Natural killer cell (primary cell): Measurements from ENCODE around the gene INSC. TPM values are rescaled to one million over a fixed set of nuclear protein-coding genes. Genes with fewer than 3 reads are reported as not detected.

Source experiments
- ATAC-seq, 3 donors: fragments of 150-1000 bp in 2 of 3; fragments of 200-7000 bp in 1 of 3; cut with Tn5 transposase; 1 replicate in 1 of 3; 2 replicates in 2 of 3; pipeline ENCODE4 v1.10.0; 2021; ENCODE audit warnings: mild to moderate bottlenecking in 2 of 3, moderate library complexity in 2 of 3
- DNase-seq, 2 donors: peaks; one replicate each; pipeline versions ENCODE4 v3.0.0 to v3.0.0-alpha.2; 2013 to 2021; ENCODE audit warnings: mixed read lengths in 1 of 2
- H3K27ac ChIP-seq: one replicate; pipeline ENCODE4 v1.5.1; 2013; ENCODE audit warnings: mild to moderate bottlenecking, low read length
- H3K27me3 ChIP-seq: one replicate; pipeline ENCODE4 v1.6.1; 2013; ENCODE audit warnings: low read length; ENCODE audit not compliant: control insufficient read depth, insufficient read depth
- H3K36me3 ChIP-seq: one replicate; pipeline ENCODE4 v1.6.1; 2013; ENCODE audit warnings: low read length; ENCODE audit not compliant: control insufficient read depth, insufficient read depth
- H3K4me1 ChIP-seq: one replicate; pipeline ENCODE4 v1.6.1; 2013; ENCODE audit warnings: low read length; ENCODE audit not compliant: control insufficient read depth, insufficient read depth
- H3K4me3 ChIP-seq: one replicate; pipeline ENCODE4 v1.5.1; 2013; ENCODE audit warnings: low read length
- H3K9me3 ChIP-seq: one replicate; pipeline ENCODE4 v1.6.1; 2013; ENCODE audit warnings: low read length; ENCODE audit not compliant: control insufficient read depth, insufficient read depth
- H3K27ac Mint-ChIP-seq, 2 donors: one replicate each; pipeline ENCODE4 v1.8.0; 2022; ENCODE audit warnings: mild to moderate bottlenecking in 2 of 2, mixed read lengths in 2 of 2, moderate library complexity in 1 of 2
- H3K27me3 Mint-ChIP-seq, 2 donors: one replicate each; pipeline ENCODE4 v1.8.0; 2022; ENCODE audit warnings: low read depth in 2 of 2, mixed read lengths in 2 of 2
- H3K36me3 Mint-ChIP-seq: one replicate; pipeline ENCODE4 v1.8.0; 2022; ENCODE audit warnings: mixed read lengths
- H3K4me1 Mint-ChIP-seq, 2 donors: one replicate each; pipeline ENCODE4 v1.8.0; 2022; ENCODE audit warnings: mixed read lengths in 2 of 2
- H3K4me3 Mint-ChIP-seq: one replicate; pipeline ENCODE4 v1.8.0; 2022; ENCODE audit warnings: mild to moderate bottlenecking, moderate library complexity, mixed read lengths
- H3K9me3 Mint-ChIP-seq, 2 donors: one replicate each; pipeline ENCODE4 v1.8.0; 2022; ENCODE audit warnings: mixed read lengths in 2 of 2
- WGBS: methylation state at CpG from one replicate; pipeline ENCODE4 v1.1.7; 2013; ENCODE audit warnings: missing lambda C conversion rate; ENCODE audit not compliant: insufficient coverage; 5-methylcytosine and 5-hydroxymethylcytosine counted together
- intact Hi-C: fragments of 100-400 bp; cut with micrococcal nuclease; formaldehyde crosslinking; loops from one replicate; pipeline ENCODE4 v1.14.2; 2022
- total RNA-seq, 4 donors: library from RNA; stranded (reverse); fragments of 120-200 nt in 1 of 4; gene quantifications; one replicate each; pipeline versions ENCODE4 v1.2.3 to v1.2.4, GENCODE V29; 2013 to 2022
- TF ChIP-seq, protein P1 (sequence below): fragments of 200-600 bp; IDR thresholded peaks from one replicate; pipeline ENCODE4 v1.8.0; 2022; ENCODE audit warnings: antibody characterized with exemption

Gene INSC
- total RNA-seq, 3 donors from 2014 or later (not counting 1 experiment from before 2014, with no cell fraction given) = 0.16 to 0.27 TPM; not detected in 1

DNA sequence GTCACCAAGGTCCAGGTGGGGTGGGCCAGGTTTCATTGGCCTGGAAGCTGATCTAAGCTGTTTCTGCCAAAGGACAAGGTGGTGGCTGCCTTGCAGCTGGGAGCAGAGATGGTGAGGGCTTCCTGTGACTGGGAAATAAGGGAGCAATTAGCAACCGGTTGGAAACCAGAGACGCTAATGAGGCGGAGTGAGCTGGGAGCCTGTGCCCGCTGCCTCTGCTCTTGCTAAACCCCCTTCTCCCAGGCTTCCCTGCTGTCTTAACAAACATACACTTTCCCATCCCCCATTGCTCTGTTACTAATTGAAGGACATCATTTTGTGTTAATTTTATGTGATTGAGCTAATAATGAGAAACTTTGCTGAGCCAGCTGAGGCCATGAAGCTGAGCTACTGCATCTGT is 121.8 kb downstream of the INSC start:
- Histone ChIP-seq H3K27ac (no peak overlapping the region), H3K27me3 (no peaks in the 10 kb centered on the region), H3K9me3 (no peaks in the 10 kb centered on the region), H3K36me3 (no peaks in the 10 kb centered on the region), H3K4me3 (no peak overlapping the region), H3K4me1 (no peaks in the 10 kb centered on the region)
- intact Hi-C loops = no loop called here
- 85% methylated on average over 4 of the region's 4 CpGs for WGBS
- Mint-ChIP-seq H3K9me3 (no peaks in the 10 kb centered on the region), H3K36me3 (no peaks in the 10 kb centered on the region), H3K4me1 (no peaks in the 10 kb centered on the region), H3K27ac (no peak overlapping the region), H3K4me3 (no peak overlapping the region), H3K27me3 (peaks cover 0 to 7% of the 10 kb centered on the region in 2 donors)
- DNase-seq (no peak), ATAC-seq (no peak)
- TF ChIP-seq, protein P1, sequence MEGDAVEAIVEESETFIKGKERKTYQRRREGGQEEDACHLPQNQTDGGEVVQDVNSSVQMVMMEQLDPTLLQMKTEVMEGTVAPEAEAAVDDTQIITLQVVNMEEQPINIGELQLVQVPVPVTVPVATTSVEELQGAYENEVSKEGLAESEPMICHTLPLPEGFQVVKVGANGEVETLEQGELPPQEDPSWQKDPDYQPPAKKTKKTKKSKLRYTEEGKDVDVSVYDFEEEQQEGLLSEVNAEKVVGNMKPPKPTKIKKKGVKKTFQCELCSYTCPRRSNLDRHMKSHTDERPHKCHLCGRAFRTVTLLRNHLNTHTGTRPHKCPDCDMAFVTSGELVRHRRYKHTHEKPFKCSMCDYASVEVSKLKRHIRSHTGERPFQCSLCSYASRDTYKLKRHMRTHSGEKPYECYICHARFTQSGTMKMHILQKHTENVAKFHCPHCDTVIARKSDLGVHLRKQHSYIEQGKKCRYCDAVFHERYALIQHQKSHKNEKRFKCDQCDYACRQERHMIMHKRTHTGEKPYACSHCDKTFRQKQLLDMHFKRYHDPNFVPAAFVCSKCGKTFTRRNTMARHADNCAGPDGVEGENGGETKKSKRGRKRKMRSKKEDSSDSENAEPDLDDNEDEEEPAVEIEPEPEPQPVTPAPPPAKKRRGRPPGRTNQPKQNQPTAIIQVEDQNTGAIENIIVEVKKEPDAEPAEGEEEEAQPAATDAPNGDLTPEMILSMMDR = no peak

DNA sequence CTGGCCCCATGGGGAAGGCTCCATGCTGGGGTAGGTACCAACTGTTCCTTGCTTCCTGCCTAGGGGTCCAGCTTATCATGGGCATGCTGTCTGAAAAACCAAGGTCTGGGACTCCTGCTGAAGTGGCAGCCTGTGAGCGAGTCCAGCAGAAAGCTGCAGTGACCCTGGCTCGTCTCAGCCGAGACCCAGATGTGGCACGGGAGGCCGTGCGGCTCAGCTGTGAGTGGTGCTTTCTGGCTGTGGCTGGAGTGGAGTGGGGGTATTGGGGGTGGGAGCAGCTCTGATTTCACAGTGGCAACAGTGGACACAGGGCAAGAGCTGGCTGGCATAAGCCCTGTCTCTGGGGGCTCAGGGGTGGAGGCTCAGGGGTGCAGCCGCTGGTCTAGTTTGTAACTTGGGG is 124.1 kb downstream of the INSC start:
- Mint-ChIP-seq H3K4me1 (no peaks in the 10 kb centered on the region), H3K27ac (no peak overlapping the region), H3K27me3 (peaks cover 4 to 13% of the 10 kb centered on the region in 2 donors), H3K4me3 (no peak overlapping the region), H3K36me3 (no peaks in the 10 kb centered on the region), H3K9me3 (no peaks in the 10 kb centered on the region)
- H3K9me3 ChIP-seq = no peaks in the 10 kb centered on the region
- TF ChIP-seq, protein P1 = no peak
- whole genome bisulfite sequencing = 97% methylated on average over 7 of the region's 7 CpGs
- ATAC-seq = no peak
- no peaks in the 10 kb centered on the region for H3K27me3 ChIP-seq
- no peak overlapping the region for H3K4me3 ChIP-seq
- H3K27ac ChIP-seq = no peak overlapping the region
- no peak for DNase-seq
- no peaks in the 10 kb centered on the region for H3K36me3 ChIP-seq
- no peaks in the 10 kb centered on the region for H3K4me1 ChIP-seq
- intact Hi-C loops = no loop called here

DNA sequence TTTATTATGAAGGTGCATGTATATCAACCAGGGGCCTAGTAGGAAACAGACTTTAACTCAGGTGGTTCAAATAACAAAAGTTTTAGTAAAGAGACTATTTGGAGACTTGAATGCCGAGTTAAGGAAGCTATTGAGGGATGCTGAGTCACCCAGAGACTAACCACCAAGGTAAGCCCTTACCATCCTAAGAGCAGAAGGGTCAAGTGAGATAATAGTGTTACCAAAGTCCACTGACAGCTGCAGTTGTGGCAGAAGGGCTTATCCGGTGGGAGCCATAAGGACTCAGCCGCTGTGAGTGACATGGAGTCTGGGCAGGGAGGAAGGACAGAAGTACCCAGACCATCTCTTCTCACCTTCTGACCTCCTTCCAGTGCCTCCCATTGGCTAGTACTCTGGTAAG is 134.0 kb downstream of the INSC start:
- H3K27ac Mint-ChIP-seq = no peak overlapping the region
- intact Hi-C loops = no loop called here
- no peak overlapping the region for H3K4me3 Mint-ChIP-seq

More for the DNA sequence above, 134.0 kb downstream of the INSC start:
- H3K27ac ChIP-seq = no peak overlapping the region
- DNase-seq (no peak), ATAC-seq (no peak)
- H3K9me3 ChIP-seq = no peaks in the 10 kb centered on the region
- TF ChIP-seq, protein P1 = no peak
- H3K36me3 Mint-ChIP-seq = no peaks in the 10 kb centered on the region
- no peak overlapping the region for H3K4me3 ChIP-seq
- H3K27me3 Mint-ChIP-seq = peaks cover 6 to 36% of the 10 kb centered on the region in 2 donors
- H3K9me3 Mint-ChIP-seq = no peaks in the 10 kb centered on the region
- H3K36me3 ChIP-seq = no peaks in the 10 kb centered on the region
- no peaks in the 10 kb centered on the region for H3K4me1 Mint-ChIP-seq
- no peaks in the 10 kb centered on the region for H3K4me1 ChIP-seq
- H3K27me3 ChIP-seq = no peaks in the 10 kb centered on the region
- 74% methylated on average over 3 of the region's 3 CpGs for WGBS
